HEK293 (cell line): Measurements from ENCODE around the gene MAGI2.
A peak's percentile ranks its signal among the peaks of the same experiment; 100 is the strongest.

Experiments
- CTCF ChIA-PET: fragments of 350-600 bp; formaldehyde crosslinking; extraction: SDS; loops from one replicate; lab custom pipeline; 2021; ENCODE audit warnings: antibody characterized with exemption; lab: Yijun Ruan, JAX
- POLR2A ChIA-PET: fragments of 300-600 bp; formaldehyde crosslinking; extraction: SDS; loops from one replicate; lab custom pipeline; 2020; ENCODE audit warnings: antibody characterized with exemption, inconsistent platforms; lab: Yijun Ruan, JAX
- H3K27ac ChIP-seq: fragments of 200-500 bp; sonication (Bioruptor generic); 2 replicates; pipeline ENCODE4 v1.5.1; 2014; ENCODE audit warnings: low read depth, low read length, control low read depth, inconsistent platforms; ENCODE audit errors: extremely low read depth
- H3K36me3 ChIP-seq, 2 experiments: fragments of 200-500 bp in 1 of 2; sonication (Bioruptor generic) in 1 of 2; 1 replicate in 1 of 2; 2 replicates in 1 of 2; pipeline ENCODE4 v1.5.1; 2014 to 2017; ENCODE audit warnings: inconsistent platforms in 2 of 2, low read length in 2 of 2; ENCODE audit not compliant: control insufficient read depth in 2 of 2, insufficient read depth in 1 of 2
- H3K4me1 ChIP-seq: fragments of 200-500 bp; sonication (Bioruptor generic); 2 replicates; pipeline ENCODE4 v1.5.1; 2014; ENCODE audit warnings: mild to moderate bottlenecking, low read length, inconsistent platforms; ENCODE audit not compliant: control insufficient read depth, insufficient read depth
- H3K4me3 ChIP-seq: 2 replicates; pipeline ENCODE4 v1.5.1; 2011; ENCODE audit warnings: low read depth, mild to moderate bottlenecking, control low read depth, low read length, moderate library complexity
- H3K9me3 ChIP-seq: fragments of 200-500 bp; sonication (Bioruptor generic); 2 replicates; pipeline ENCODE4 v1.5.1; 2014; ENCODE audit warnings: low read depth, low read length, inconsistent platforms; ENCODE audit not compliant: control insufficient read depth, insufficient read depth
- AEBP2 ChIP-seq: fragments of 450-650 bp; formaldehyde crosslinking; IDR thresholded peaks from 2 replicates; pipeline ENCODE4 v1.5.1; 2016; ENCODE audit warnings: missing biosample characterization, missing genetic modification characterization, borderline replicate concordance
- FEZF1 ChIP-seq: fragments of 450-650 bp; formaldehyde crosslinking; IDR thresholded peaks from 2 replicates; pipeline ENCODE4 v1.5.1; 2016; ENCODE audit warnings: missing biosample characterization, missing genetic modification characterization
- KLF17 ChIP-seq: fragments of 450-650 bp; formaldehyde crosslinking; IDR thresholded peaks from 2 replicates; pipeline ENCODE4 v1.5.1; 2016; ENCODE audit warnings: missing biosample characterization, missing genetic modification characterization
- PRDM1 ChIP-seq: fragments of 450-650 bp; formaldehyde crosslinking; IDR thresholded peaks from 2 replicates; pipeline ENCODE4; 2016; ENCODE audit warnings: missing biosample characterization, missing genetic modification characterization
- REPIN1 ChIP-seq: fragments of 450-650 bp; formaldehyde crosslinking; IDR thresholded peaks from 2 replicates; pipeline ENCODE4 v1.5.1; 2017; ENCODE audit warnings: missing biosample characterization, missing genetic modification characterization, low read depth
- TRIM28 ChIP-seq: IDR thresholded peaks from 2 replicates; pipeline ENCODE4 v1.6.1; 2011; ENCODE audit warnings: low read length, control low read depth, borderline replicate concordance
- YY1 ChIP-seq: fragments of 450-650 bp; formaldehyde crosslinking; IDR thresholded peaks from 2 replicates; pipeline ENCODE4 v1.5.1; 2018; ENCODE audit warnings: missing biosample characterization, missing genetic modification characterization
- ZBTB20 ChIP-seq: fragments of 450-650 bp; formaldehyde crosslinking; IDR thresholded peaks from 2 replicates; pipeline ENCODE4 v1.5.1; 2016; ENCODE audit warnings: missing biosample characterization, missing genetic modification characterization
- ZFP41 ChIP-seq: fragments of 450-650 bp; formaldehyde crosslinking; IDR thresholded peaks from 2 replicates; pipeline ENCODE4 v1.5.1; 2016; ENCODE audit warnings: missing biosample characterization, missing genetic modification characterization, borderline replicate concordance
- ZNF138 ChIP-seq: fragments of 450-650 bp; formaldehyde crosslinking; IDR thresholded peaks from 2 replicates; pipeline ENCODE4 v1.5.1; 2016; ENCODE audit warnings: missing biosample characterization, missing genetic modification characterization, borderline replicate concordance
- ZNF214 ChIP-seq: fragments of 450-650 bp; formaldehyde crosslinking; IDR thresholded peaks from 2 replicates; pipeline ENCODE4 v1.5.1; 2017; ENCODE audit warnings: missing biosample characterization, mild to moderate bottlenecking, missing genetic modification characterization, borderline replicate concordance
- ZNF280D ChIP-seq: fragments of 450-650 bp; formaldehyde crosslinking; IDR thresholded peaks from 2 replicates; pipeline ENCODE4 v1.5.1; 2016; ENCODE audit warnings: missing biosample characterization, missing genetic modification characterization
- ZNF324 ChIP-seq: fragments of 450-650 bp; formaldehyde crosslinking; IDR thresholded peaks from 2 replicates; pipeline ENCODE4 v1.5.1; 2016; ENCODE audit warnings: missing biosample characterization, missing genetic modification characterization
- ZNF37A ChIP-seq: fragments of 450-650 bp; IDR thresholded peaks from 2 replicates; pipeline ENCODE4 v1.5.1; 2018; ENCODE audit warnings: missing biosample characterization, missing genetic modification characterization
- ZNF561 ChIP-seq: fragments of 450-650 bp; IDR thresholded peaks from 2 replicates; pipeline ENCODE4 v1.5.1; 2018; ENCODE audit warnings: missing biosample characterization, missing genetic modification characterization, borderline replicate concordance
- ZNF596 ChIP-seq: fragments of 450-650 bp; IDR thresholded peaks from 2 replicates; pipeline ENCODE4 v1.5.0; 2018; ENCODE audit warnings: missing biosample characterization, mild to moderate bottlenecking, missing genetic modification characterization, moderate library complexity
- ZNF600 ChIP-seq: fragments of 450-650 bp; formaldehyde crosslinking; IDR thresholded peaks from 2 replicates; pipeline ENCODE4 v1.5.1; 2016; ENCODE audit warnings: missing biosample characterization, missing genetic modification characterization
- ZNF629 ChIP-seq: fragments of 450-650 bp; formaldehyde crosslinking; IDR thresholded peaks from 2 replicates; pipeline ENCODE4 v1.5.1; 2017; ENCODE audit warnings: missing biosample characterization, missing genetic modification characterization
- ZNF654 ChIP-seq: fragments of 450-650 bp; formaldehyde crosslinking; IDR thresholded peaks from 2 replicates; pipeline ENCODE4 v1.5.1; 2016; ENCODE audit warnings: low read depth, missing biosample characterization, missing genetic modification characterization
- ZNF792 ChIP-seq: fragments of 450-650 bp; formaldehyde crosslinking; IDR thresholded peaks from 2 replicates; pipeline ENCODE4 v1.5.1; 2016; ENCODE audit warnings: missing biosample characterization, missing genetic modification characterization
- ZNF837 ChIP-seq: fragments of 450-650 bp; formaldehyde crosslinking; IDR thresholded peaks from 2 replicates; pipeline ENCODE4 v1.5.1; 2016; ENCODE audit warnings: missing biosample characterization, missing genetic modification characterization
- TF ChIP-seq, protein P1 (sequence below): fragments of 450-650 bp; IDR thresholded peaks from 2 replicates; pipeline ENCODE4 v1.5.1; 2018; ENCODE audit warnings: missing biosample characterization, missing genetic modification characterization

The MAGI2 gene

DNA sequence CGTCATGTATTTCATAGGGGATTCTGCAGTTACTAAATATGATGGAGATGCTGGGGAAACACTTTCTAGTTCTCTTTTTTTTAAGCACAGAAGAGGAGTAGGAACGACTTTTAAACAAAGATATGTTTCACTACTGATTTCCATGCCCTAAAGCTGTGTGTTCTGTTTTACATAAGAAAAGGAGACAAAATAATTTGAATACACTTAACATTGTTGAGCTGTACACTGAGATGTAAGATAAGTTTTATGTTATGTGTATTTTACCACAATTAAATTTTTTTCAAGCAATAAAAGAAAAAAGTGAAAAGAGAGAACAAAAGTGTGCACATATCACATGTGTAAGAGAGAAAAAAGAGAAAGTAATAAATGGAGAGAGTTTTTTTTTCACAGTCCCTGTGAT, 1246.7 kb downstream of the MAGI2 start:
- POLR2A ChIA-PET, result interaction anchor here (0.6 kb wide), 1 partner anchor 23 kb away, joined by 5 read pairs; no protein-coding TSS in a partner anchor
- Histone ChIP-seq H3K27ac (no peak overlapping the region), H3K36me3 (no peaks in the 10 kb centered on the region), H3K4me1 (no peaks in the 10 kb centered on the region), H3K4me3 (no peak overlapping the region), H3K9me3 (no peaks in the 10 kb centered on the region)
- CTCF ChIA-PET, result no interaction called here
- TF ChIP-seq ZNF214, result no peak
- TF ChIP-seq PRDM1 (tag by site-specific recombination), result peak; percentile 65; the same call in 1 of the 2 replicates
- TF ChIP-seq REPIN1 (tag by site-specific recombination), result no peak
- TF ChIP-seq ZNF596, result no peak

DNA sequence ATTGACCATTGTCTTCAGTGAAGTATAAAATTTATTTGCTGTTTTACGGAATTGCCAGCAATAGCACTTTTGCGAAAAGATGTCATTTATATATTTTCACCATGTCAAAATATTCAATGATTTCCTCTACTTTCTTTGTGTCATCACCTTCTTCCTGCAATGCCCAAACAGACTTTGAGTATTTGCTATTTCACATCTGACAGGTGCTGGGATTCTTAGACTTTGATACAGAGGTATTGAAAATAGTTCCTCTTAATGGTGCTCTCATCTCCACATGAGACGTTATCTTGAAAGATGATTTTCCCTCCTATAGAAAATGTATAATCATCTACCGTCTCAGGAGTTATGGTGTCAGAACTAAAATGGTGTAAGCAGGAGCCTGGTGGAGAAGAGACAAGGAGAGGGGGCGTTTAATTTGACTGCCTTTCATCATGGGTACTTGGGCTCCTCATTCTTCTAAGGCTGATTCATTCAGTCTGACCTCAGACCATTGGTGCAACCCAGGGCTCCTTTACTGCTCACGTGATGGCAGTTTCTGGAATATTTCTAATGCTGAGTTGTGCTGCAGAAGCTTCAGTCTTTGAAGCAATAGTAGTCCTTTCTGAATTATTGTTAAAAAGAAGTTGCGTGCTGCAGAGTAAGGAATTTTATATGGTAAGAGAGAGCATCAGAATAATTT, 1250.3 kb downstream of the MAGI2 start:
- Histone ChIP-seq H3K9me3 (no peaks in the 10 kb centered on the region), H3K4me3 (no peak overlapping the region), H3K27ac (no peak overlapping the region), H3K36me3 (no peaks in the 10 kb centered on the region), H3K4me1 (no peaks in the 10 kb centered on the region)
- POLR2A ChIA-PET, result no interaction called here
- CTCF ChIA-PET, result no interaction called here
- TF ChIP-seq ZNF561 (tag by site-specific recombination), result no peak
- no peak for TF ChIP-seq ZNF324 (tag by site-specific recombination)
- TF ChIP-seq ZBTB20 (tag by site-specific recombination), result no peak
- TF ChIP-seq ZNF792 (tag by site-specific recombination), result no peak
- TF ChIP-seq FEZF1 (tag by site-specific recombination), result no peak
- TF ChIP-seq ZNF837 (tag by site-specific recombination), result no peak
- TF ChIP-seq ZNF37A (tag by site-specific recombination), result no peak
- TF ChIP-seq, protein P1, sequence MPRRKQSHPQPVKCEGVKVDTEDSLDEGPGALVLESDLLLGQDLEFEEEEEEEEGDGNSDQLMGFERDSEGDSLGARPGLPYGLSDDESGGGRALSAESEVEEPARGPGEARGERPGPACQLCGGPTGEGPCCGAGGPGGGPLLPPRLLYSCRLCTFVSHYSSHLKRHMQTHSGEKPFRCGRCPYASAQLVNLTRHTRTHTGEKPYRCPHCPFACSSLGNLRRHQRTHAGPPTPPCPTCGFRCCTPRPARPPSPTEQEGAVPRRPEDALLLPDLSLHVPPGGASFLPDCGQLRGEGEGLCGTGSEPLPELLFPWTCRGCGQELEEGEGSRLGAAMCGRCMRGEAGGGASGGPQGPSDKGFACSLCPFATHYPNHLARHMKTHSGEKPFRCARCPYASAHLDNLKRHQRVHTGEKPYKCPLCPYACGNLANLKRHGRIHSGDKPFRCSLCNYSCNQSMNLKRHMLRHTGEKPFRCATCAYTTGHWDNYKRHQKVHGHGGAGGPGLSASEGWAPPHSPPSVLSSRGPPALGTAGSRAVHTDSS (tag by site-specific recombination), result no peak
- TF ChIP-seq ZNF654, result no peak
- TF ChIP-seq KLF17 (tag by site-specific recombination), result no peak
- no peak for TF ChIP-seq AEBP2
- no peak for TF ChIP-seq YY1
- TF ChIP-seq ZFP41 (tag by site-specific recombination), result no peak
- no peak for TF ChIP-seq ZNF280D (tag by site-specific recombination)
- no peak for TF ChIP-seq ZNF600
- TF ChIP-seq TRIM28, result no peak
- TF ChIP-seq ZNF629 (tag by site-specific recombination), result no peak
- TF ChIP-seq ZNF138 (tag by site-specific recombination), result no peak
